NCI-H69 (cell line): Measurements from ENCODE around the gene DTD2.
"Not testable (repeated sequence)": the region's sequence is repeated elsewhere in the genome, so short reads cannot be mapped to it uniquely, and the experiment has no call there.

Experiments used
- DNase-seq: peaks from one replicate; lab custom pipeline; 2025; lab: John Stamatoyannopoulos, UW

Gene DTD2

GRCh38 chr14:31456841-31457664 is at the start of gene DTD2:
Gene DTD2, minus strand, starts transcription at chr14:31457506. Its CDS starts 113 bp downstream, at chr14:31457393.
- peak; percentile 98 for DNase-seq

GRCh38 chr14:31505411-31505810 is 48.1 kb upstream of the DTD2 start:
- no peak for DNase-seq

- DNase-seq = no peak
Observed at GRCh38 chr14:31501870-31502269, 44.6 kb upstream of the DTD2 start.

- no peak for DNase-seq
Observed at GRCh38 chr14:31492759-31493498, 35.6 kb upstream of the DTD2 start.

- DNase-seq = no peak
Observed at GRCh38 chr14:31489691-31490090, 32.4 kb upstream of the DTD2 start.

GRCh38 chr14:31487886-31488285 is 30.6 kb upstream of the DTD2 start, which contains the start of gene GPR33:
Gene GPR33, minus strand, starts transcription at chr14:31488039. Its CDS starts 4,074 bp downstream, at chr14:31483965.
- DNase-seq = no peak

GRCh38 chr14:31486764-31487163 is 29.5 kb upstream of the DTD2 start:
- DNase-seq = no peak

- no peak for DNase-seq
Observed at GRCh38 chr14:31484754-31485153, 27.4 kb upstream of the DTD2 start.

- DNase-seq = no peak
Observed at GRCh38 chr14:31480156-31480555, 22.9 kb upstream of the DTD2 start.

GRCh38 chr14:31479027-31479426 is 21.7 kb upstream of the DTD2 start:
- no peak for DNase-seq

- no peak for DNase-seq
Observed at GRCh38 chr14:31477248-31477647, 19.9 kb upstream of the DTD2 start.

- DNase-seq = no peak
Observed at GRCh38 chr14:31476131-31476866, 19.0 kb upstream of the DTD2 start.

- DNase-seq = no peak
Observed at GRCh38 chr14:31466554-31466953, 9.2 kb upstream of the DTD2 start.

- DNase-seq = no peak
Observed at GRCh38 chr14:31465111-31465510, 7.8 kb upstream of the DTD2 start.

- not testable (repeated sequence) for DNase-seq
Observed at GRCh38 chr14:31462450-31462849, 5.1 kb upstream of the DTD2 start.

GRCh38 chr14:31461545-31461944 is 4.2 kb upstream of the DTD2 start:
- DNase-seq = no peak

- DNase-seq = peak; percentile 36
Observed at GRCh38 chr14:31457665-31458659, 656 bp upstream of the DTD2 start.

GRCh38 chr14:31449971-31450610 is 7.2 kb downstream of the DTD2 start:
- peak; percentile 58 for DNase-seq

- DNase-seq = no peak
Observed at GRCh38 chr14:31449136-31449535, 8.2 kb downstream of the DTD2 start.

GRCh38 chr14:31445703-31446102 is 11.6 kb downstream of the DTD2 start:
- DNase-seq = no peak

GRCh38 chr14:31442284-31442683 is 15.0 kb downstream of the DTD2 start:
- DNase-seq = no peak
